Measurements from ENCODE around the gene TRAF3. TPM values are rescaled to one million over a fixed set of nuclear protein-coding genes. Genes with fewer than 3 reads are reported as not detected.

TRAF3 gene
- total and polyA plus RNA-seq, 4 donors: 2.1 to 12.0 (median 5.2) TPM

DNA sequence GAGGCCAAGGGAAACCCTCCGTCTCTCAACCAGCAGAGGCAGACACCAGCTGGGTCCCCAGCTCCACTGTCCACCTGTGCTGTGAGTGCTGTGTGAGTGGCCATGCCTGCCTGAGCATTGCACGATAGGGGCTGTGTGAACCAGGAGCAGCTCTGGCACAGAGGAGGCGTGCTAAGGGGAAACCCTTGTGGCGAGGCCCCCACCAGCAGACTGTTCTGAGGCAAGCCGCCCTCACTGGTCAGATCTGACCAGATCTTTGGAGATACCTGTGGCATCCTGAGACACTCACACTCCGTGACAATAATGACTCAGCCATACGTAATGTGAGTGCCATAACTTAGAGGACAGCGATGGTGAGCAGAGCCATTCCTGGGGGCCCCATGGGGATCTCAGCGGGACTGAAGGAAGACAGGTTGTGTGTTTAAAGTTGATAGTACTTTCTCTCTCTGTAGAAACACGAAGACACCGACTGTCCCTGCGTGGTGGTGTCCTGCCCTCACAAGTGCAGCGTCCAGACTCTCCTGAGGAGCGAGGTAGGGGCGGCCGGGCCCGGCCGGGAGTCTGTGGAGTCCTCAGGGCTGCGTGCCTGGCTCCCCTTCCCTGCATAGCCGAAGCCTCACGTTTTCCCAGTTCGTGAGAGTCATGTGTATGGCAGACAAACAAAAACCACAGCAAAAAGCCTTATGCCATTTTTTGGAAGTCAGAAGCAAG, 108.6 kb downstream of the TRAF3 start:
- no peaks in the 10 kb centered on the region for H3K27me3 ChIP-seq (ENCODE audit: control insufficient read depth in 4 of 4, insufficient read depth in 4 of 4, low read length in 3 of 4)
- WGBS: 99% methylated on average over 22 of the region's 22 CpGs
- no peak for DNase-seq (ENCODE audit: low spot score)
- no peaks in the 10 kb centered on the region for H3K9me3 ChIP-seq (ENCODE audit: control insufficient read depth in 4 of 4, low read length in 3 of 4)
- peaks cover 1 to 17% (median 7%) of the 10 kb centered on the region in 4 donors for H3K36me3 ChIP-seq (ENCODE audit: control insufficient read depth in 4 of 4, insufficient read depth in 3 of 4, low read depth in 1 of 4, low read length in 3 of 4)
- no peaks in the 10 kb centered on the region for H3K4me1 ChIP-seq (ENCODE audit: control insufficient read depth in 4 of 4, insufficient read depth in 4 of 4, low read length in 3 of 4)
- TF ChIP-seq HNF4A (conservative IDR thresholded peaks at IDR 0.05): no peak
- H3K9ac ChIP-seq (ENCODE audit: low read depth in 1 of 2, low read length in 2 of 2): no peak overlapping the region
- no peak overlapping the region for H3K27ac ChIP-seq (ENCODE audit: low read depth in 1 of 2, low read length in 2 of 2)
- no peak overlapping the region for H3K4me3 ChIP-seq (ENCODE audit: low read depth in 1 of 3, low read length in 3 of 3)

DNA sequence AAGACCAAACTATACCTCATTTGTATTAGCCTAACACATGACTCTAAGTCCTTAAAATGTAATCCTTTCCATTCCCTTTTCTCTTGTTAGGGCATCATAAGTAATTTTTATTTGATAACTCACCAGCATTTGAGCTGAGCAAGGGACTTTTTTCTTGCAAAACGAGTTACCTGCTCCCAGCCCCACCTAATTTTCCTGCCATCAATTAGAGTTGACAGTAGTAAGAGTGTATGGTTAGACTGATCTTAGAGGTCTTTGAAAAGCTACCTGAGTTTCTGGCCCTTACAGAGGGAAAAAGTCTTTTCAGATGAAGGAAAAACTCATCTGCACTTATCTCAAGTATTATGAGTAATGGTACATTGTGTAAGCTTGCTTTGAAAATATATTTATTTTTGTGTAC, 111.5 kb downstream of the TRAF3 start:
- H3K27me3 ChIP-seq (ENCODE audit: control insufficient read depth in 4 of 4, insufficient read depth in 4 of 4, low read length in 3 of 4): no peaks in the 10 kb centered on the region
- DNase-seq (ENCODE audit: low spot score): no peak
- no peaks in the 10 kb centered on the region for H3K9me3 ChIP-seq (ENCODE audit: control insufficient read depth in 4 of 4, low read length in 3 of 4)
- no peak overlapping the region for H3K27ac ChIP-seq (ENCODE audit: low read depth in 1 of 2, low read length in 2 of 2)
- H3K9ac ChIP-seq (ENCODE audit: low read depth in 1 of 2, low read length in 2 of 2): no peak overlapping the region
- WGBS: 81% methylated on average over 1 of the region's 1 CpG
- TF ChIP-seq RXRA (IDR thresholded peaks at IDR 0.05) (no peak), SP1 (IDR thresholded peaks at IDR 0.05) (no peak), FOXA2 (IDR thresholded peaks at IDR 0.05) (no peak), JUND (IDR thresholded peaks at IDR 0.05) (no peak), RAD21 (IDR thresholded peaks at IDR 0.05) (no peak), FOXA1 (IDR thresholded peaks at IDR 0.05) (no peak), EGR1 (IDR thresholded peaks at IDR 0.05; ENCODE audit: low read depth in 2 of 2) (no peak), TAF1 (conservative IDR thresholded peaks at IDR 0.05) (no peak), GABPA (IDR thresholded peaks at IDR 0.05 in 1 of 2, conservative IDR thresholded peaks at IDR 0.05 in 1 of 2) (no peak), YY1 (IDR thresholded peaks at IDR 0.05) (no peak), HNF4G (IDR thresholded peaks at IDR 0.05) (no peak), HNF4A (conservative IDR thresholded peaks at IDR 0.05) (no peak), NR2F2 (IDR thresholded peaks at IDR 0.05) (no peak)
- TF ChIP-seq, protein P1, sequence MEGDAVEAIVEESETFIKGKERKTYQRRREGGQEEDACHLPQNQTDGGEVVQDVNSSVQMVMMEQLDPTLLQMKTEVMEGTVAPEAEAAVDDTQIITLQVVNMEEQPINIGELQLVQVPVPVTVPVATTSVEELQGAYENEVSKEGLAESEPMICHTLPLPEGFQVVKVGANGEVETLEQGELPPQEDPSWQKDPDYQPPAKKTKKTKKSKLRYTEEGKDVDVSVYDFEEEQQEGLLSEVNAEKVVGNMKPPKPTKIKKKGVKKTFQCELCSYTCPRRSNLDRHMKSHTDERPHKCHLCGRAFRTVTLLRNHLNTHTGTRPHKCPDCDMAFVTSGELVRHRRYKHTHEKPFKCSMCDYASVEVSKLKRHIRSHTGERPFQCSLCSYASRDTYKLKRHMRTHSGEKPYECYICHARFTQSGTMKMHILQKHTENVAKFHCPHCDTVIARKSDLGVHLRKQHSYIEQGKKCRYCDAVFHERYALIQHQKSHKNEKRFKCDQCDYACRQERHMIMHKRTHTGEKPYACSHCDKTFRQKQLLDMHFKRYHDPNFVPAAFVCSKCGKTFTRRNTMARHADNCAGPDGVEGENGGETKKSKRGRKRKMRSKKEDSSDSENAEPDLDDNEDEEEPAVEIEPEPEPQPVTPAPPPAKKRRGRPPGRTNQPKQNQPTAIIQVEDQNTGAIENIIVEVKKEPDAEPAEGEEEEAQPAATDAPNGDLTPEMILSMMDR (IDR thresholded peaks at IDR 0.05; ENCODE audit: low read depth, low read length, missing input control): no peak
- TF ChIP-seq, protein P2, sequence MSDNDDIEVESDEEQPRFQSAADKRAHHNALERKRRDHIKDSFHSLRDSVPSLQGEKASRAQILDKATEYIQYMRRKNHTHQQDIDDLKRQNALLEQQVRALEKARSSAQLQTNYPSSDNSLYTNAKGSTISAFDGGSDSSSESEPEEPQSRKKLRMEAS (IDR thresholded peaks at IDR 0.05): no peak
- TF ChIP-seq, protein P3, sequence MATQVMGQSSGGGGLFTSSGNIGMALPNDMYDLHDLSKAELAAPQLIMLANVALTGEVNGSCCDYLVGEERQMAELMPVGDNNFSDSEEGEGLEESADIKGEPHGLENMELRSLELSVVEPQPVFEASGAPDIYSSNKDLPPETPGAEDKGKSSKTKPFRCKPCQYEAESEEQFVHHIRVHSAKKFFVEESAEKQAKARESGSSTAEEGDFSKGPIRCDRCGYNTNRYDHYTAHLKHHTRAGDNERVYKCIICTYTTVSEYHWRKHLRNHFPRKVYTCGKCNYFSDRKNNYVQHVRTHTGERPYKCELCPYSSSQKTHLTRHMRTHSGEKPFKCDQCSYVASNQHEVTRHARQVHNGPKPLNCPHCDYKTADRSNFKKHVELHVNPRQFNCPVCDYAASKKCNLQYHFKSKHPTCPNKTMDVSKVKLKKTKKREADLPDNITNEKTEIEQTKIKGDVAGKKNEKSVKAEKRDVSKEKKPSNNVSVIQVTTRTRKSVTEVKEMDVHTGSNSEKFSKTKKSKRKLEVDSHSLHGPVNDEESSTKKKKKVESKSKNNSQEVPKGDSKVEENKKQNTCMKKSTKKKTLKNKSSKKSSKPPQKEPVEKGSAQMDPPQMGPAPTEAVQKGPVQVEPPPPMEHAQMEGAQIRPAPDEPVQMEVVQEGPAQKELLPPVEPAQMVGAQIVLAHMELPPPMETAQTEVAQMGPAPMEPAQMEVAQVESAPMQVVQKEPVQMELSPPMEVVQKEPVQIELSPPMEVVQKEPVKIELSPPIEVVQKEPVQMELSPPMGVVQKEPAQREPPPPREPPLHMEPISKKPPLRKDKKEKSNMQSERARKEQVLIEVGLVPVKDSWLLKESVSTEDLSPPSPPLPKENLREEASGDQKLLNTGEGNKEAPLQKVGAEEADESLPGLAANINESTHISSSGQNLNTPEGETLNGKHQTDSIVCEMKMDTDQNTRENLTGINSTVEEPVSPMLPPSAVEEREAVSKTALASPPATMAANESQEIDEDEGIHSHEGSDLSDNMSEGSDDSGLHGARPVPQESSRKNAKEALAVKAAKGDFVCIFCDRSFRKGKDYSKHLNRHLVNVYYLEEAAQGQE (IDR thresholded peaks at IDR 0.05): no peak
- TF ChIP-seq, protein P4, sequence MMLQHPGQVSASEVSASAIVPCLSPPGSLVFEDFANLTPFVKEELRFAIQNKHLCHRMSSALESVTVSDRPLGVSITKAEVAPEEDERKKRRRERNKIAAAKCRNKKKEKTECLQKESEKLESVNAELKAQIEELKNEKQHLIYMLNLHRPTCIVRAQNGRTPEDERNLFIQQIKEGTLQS (IDR thresholded peaks at IDR 0.05): no peak
- TF ChIP-seq, protein P5, sequence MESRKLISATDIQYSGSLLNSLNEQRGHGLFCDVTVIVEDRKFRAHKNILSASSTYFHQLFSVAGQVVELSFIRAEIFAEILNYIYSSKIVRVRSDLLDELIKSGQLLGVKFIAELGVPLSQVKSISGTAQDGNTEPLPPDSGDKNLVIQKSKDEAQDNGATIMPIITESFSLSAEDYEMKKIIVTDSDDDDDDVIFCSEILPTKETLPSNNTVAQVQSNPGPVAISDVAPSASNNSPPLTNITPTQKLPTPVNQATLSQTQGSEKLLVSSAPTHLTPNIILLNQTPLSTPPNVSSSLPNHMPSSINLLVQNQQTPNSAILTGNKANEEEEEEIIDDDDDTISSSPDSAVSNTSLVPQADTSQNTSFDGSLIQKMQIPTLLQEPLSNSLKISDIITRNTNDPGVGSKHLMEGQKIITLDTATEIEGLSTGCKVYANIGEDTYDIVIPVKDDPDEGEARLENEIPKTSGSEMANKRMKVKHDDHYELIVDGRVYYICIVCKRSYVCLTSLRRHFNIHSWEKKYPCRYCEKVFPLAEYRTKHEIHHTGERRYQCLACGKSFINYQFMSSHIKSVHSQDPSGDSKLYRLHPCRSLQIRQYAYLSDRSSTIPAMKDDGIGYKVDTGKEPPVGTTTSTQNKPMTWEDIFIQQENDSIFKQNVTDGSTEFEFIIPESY (IDR thresholded peaks at IDR 0.05): no peak
- peaks cover 0 to 8% (median 5%) of the 10 kb centered on the region in 4 donors for H3K4me1 ChIP-seq (ENCODE audit: control insufficient read depth in 4 of 4, insufficient read depth in 4 of 4, low read length in 3 of 4)
- peaks cover 1 to 17% (median 7%) of the 10 kb centered on the region in 4 donors for H3K36me3 ChIP-seq (ENCODE audit: control insufficient read depth in 4 of 4, insufficient read depth in 3 of 4, low read depth in 1 of 4, low read length in 3 of 4)
- no peak overlapping the region for H3K4me3 ChIP-seq (ENCODE audit: low read depth in 1 of 3, low read length in 3 of 3)

Measured in liver (tissue), 9 donors.